ENCODE measurements around the gene USP49.

Gene USP49

GRCh38 chr6:41786451-41787218, 108.5 kb downstream of the USP49 start:
- no peak for TF ChIP-seq SPI1 (IDR thresholded peaks at IDR 0.05; ENCODE audit: low read depth, low read length)
- no peak for TF ChIP-seq TAF1 (IDR thresholded peaks at IDR 0.05; ENCODE audit: low read depth, low read length)
- TF ChIP-seq POU2F2 (IDR thresholded peaks at IDR 0.05; ENCODE audit: low read depth, low read length), result 0 out of 2 replicates have a peak, but pooled peaks have one; percentile 21
- peak; percentile 77 for TF ChIP-seq PAX5 (IDR thresholded peaks at IDR 0.05; ENCODE audit: insufficient read depth, low read length, severe bottlenecking)
- peak; percentile 67 for FAIRE-seq
- peak; percentile 91 for DNase-seq (ENCODE audit: insufficient read length, low spot score)

- TF ChIP-seq TAF1 (IDR thresholded peaks at IDR 0.05; ENCODE audit: low read depth, low read length) (no peak), POU2F2 (IDR thresholded peaks at IDR 0.05; ENCODE audit: low read depth, low read length) (no peak), PAX5 (IDR thresholded peaks at IDR 0.05; ENCODE audit: insufficient read depth, low read length, severe bottlenecking) (no peak), SPI1 (IDR thresholded peaks at IDR 0.05; ENCODE audit: low read depth, low read length) (no peak), POLR2AphosphoS5 (IDR thresholded peaks at IDR 0.05; ENCODE audit: low read depth, low read length) (no peak), POLR2A (IDR thresholded peaks at IDR 0.05; ENCODE audit: low read depth, low read length) (no peak)
- no peak for DNase-seq (ENCODE audit: insufficient read length, low spot score)
- no peak for FAIRE-seq
Observed at GRCh38 chr6:41785689-41786450, 109.3 kb downstream of the USP49 start.

- TF ChIP-seq POLR2A (IDR thresholded peaks at IDR 0.05; ENCODE audit: low read depth, low read length) (no peak), PAX5 (IDR thresholded peaks at IDR 0.05; ENCODE audit: insufficient read depth, low read length, severe bottlenecking) (no peak), SPI1 (IDR thresholded peaks at IDR 0.05; ENCODE audit: low read depth, low read length) (no peak), POLR2AphosphoS5 (IDR thresholded peaks at IDR 0.05; ENCODE audit: low read depth, low read length) (no peak), POU2F2 (IDR thresholded peaks at IDR 0.05; ENCODE audit: low read depth, low read length) (no peak), TAF1 (IDR thresholded peaks at IDR 0.05; ENCODE audit: low read depth, low read length) (no peak)
- no peak for DNase-seq (ENCODE audit: insufficient read length, low spot score)
- FAIRE-seq, result no peak
Observed at GRCh38 chr6:41785254-41785653, 109.9 kb downstream of the USP49 start.

GRCh38 chr6:41784581-41785171, 110.5 kb downstream of the USP49 start:
- DNase-seq (ENCODE audit: insufficient read length, low spot score) (no peak), FAIRE-seq (no peak)
- TF ChIP-seq POU2F2 (IDR thresholded peaks at IDR 0.05; ENCODE audit: low read depth, low read length) (no peak), PAX5 (IDR thresholded peaks at IDR 0.05; ENCODE audit: insufficient read depth, low read length, severe bottlenecking) (no peak), TAF1 (IDR thresholded peaks at IDR 0.05; ENCODE audit: low read depth, low read length) (no peak), POLR2A (IDR thresholded peaks at IDR 0.05; ENCODE audit: low read depth, low read length) (no peak), SPI1 (IDR thresholded peaks at IDR 0.05; ENCODE audit: low read depth, low read length) (peak; percentile 72)

GRCh38 chr6:41783106-41783780, 111.9 kb downstream of the USP49 start:
- TF ChIP-seq POLR2A (IDR thresholded peaks at IDR 0.05; ENCODE audit: low read depth, low read length) (no peak), PAX5 (IDR thresholded peaks at IDR 0.05; ENCODE audit: insufficient read depth, low read length, severe bottlenecking) (no peak), TAF1 (IDR thresholded peaks at IDR 0.05; ENCODE audit: low read depth, low read length) (no peak), POU2F2 (IDR thresholded peaks at IDR 0.05; ENCODE audit: low read depth, low read length) (no peak), SPI1 (IDR thresholded peaks at IDR 0.05; ENCODE audit: low read depth, low read length) (no peak), POLR2AphosphoS5 (IDR thresholded peaks at IDR 0.05; ENCODE audit: low read depth, low read length) (no peak)

GRCh38 chr6:41781366-41781730, 113.8 kb downstream of the USP49 start:
- DNase-seq (ENCODE audit: insufficient read length, low spot score) (no peak), FAIRE-seq (no peak)
- TF ChIP-seq SPI1 (IDR thresholded peaks at IDR 0.05; ENCODE audit: low read depth, low read length) (no peak), POLR2AphosphoS5 (IDR thresholded peaks at IDR 0.05; ENCODE audit: low read depth, low read length) (no peak), PAX5 (IDR thresholded peaks at IDR 0.05; ENCODE audit: insufficient read depth, low read length, severe bottlenecking) (no peak), POLR2A (IDR thresholded peaks at IDR 0.05; ENCODE audit: low read depth, low read length) (no peak), TAF1 (IDR thresholded peaks at IDR 0.05; ENCODE audit: low read depth, low read length) (no peak), POU2F2 (IDR thresholded peaks at IDR 0.05; ENCODE audit: low read depth, low read length) (no peak)

More at GRCh38 chr6:41783106-41783780, 111.9 kb downstream of the USP49 start:
- no peak for DNase-seq (ENCODE audit: insufficient read length, low spot score)
- FAIRE-seq, result no peak

GRCh38 chr6:41780551-41781365, 114.4 kb downstream of the USP49 start, which contains the start of gene PRICKLE4:
Gene PRICKLE4 (plus strand): TSS chr6:41780782. CDS start chr6:41783474, 2,692 bp downstream.
- DNase-seq (ENCODE audit: insufficient read length, low spot score) (no peak), FAIRE-seq (no peak)
- TF ChIP-seq POLR2A (IDR thresholded peaks at IDR 0.05; ENCODE audit: low read depth, low read length) (no peak), POLR2AphosphoS5 (IDR thresholded peaks at IDR 0.05; ENCODE audit: low read depth, low read length) (no peak), SPI1 (IDR thresholded peaks at IDR 0.05; ENCODE audit: low read depth, low read length) (no peak), POU2F2 (IDR thresholded peaks at IDR 0.05; ENCODE audit: low read depth, low read length) (no peak), TAF1 (IDR thresholded peaks at IDR 0.05; ENCODE audit: low read depth, low read length) (no peak), PAX5 (IDR thresholded peaks at IDR 0.05; ENCODE audit: insufficient read depth, low read length, severe bottlenecking) (no peak)

Data from GM12891 (cell line).